SKM-1 (cell line): ENCODE measurements around the gene PKNOX2.

ENCODE experiments used
- DNase-seq: peaks from one replicate; lab custom pipeline; 2025; ENCODE audit not compliant: unreplicated experiment; lab: John Stamatoyannopoulos, UW

Gene PKNOX2

GRCh38 chr11:125154378-125155099 lies 10.0 kb upstream of the PKNOX2 start:
- DNase-seq, result no peak

- no peak for DNase-seq
These were observed 9.5 kb upstream of the PKNOX2 start for GRCh38 chr11:125155100-125155444.

GRCh38 chr11:125155767-125156166 lies 8.8 kb upstream of the PKNOX2 start:
- no peak for DNase-seq

- no peak for DNase-seq
These were observed 8.0 kb upstream of the PKNOX2 start for GRCh38 chr11:125156346-125157117.

GRCh38 chr11:125157118-125157733 lies 7.3 kb upstream of the PKNOX2 start:
- no peak for DNase-seq

- DNase-seq, result no peak
These were observed 6.4 kb upstream of the PKNOX2 start for GRCh38 chr11:125157953-125158680.

- no peak for DNase-seq
These were observed 1.8 kb upstream of the PKNOX2 start for GRCh38 chr11:125162743-125163142.

GRCh38 chr11:125163431-125164063 lies 1.0 kb upstream of the PKNOX2 start:
- DNase-seq, result no peak

- DNase-seq, result no peak
These were observed 495 bp upstream of the PKNOX2 start for GRCh38 chr11:125164091-125164421.

GRCh38 chr11:125165111-125165842 lies 726 bp downstream of the PKNOX2 start:
- no peak for DNase-seq

- no peak for DNase-seq
These were observed 1.6 kb downstream of the PKNOX2 start for GRCh38 chr11:125165843-125166763.

- DNase-seq, result no peak
These were observed 2.3 kb downstream of the PKNOX2 start for GRCh38 chr11:125166764-125167291.

GRCh38 chr11:125167292-125167953 lies 2.9 kb downstream of the PKNOX2 start:
- no peak for DNase-seq

- no peak for DNase-seq
These were observed 3.6 kb downstream of the PKNOX2 start for GRCh38 chr11:125167954-125168835.

GRCh38 chr11:125168918-125169456 lies 4.4 kb downstream of the PKNOX2 start:
- DNase-seq, result no peak

- DNase-seq, result no peak
These were observed 5.5 kb downstream of the PKNOX2 start for GRCh38 chr11:125170001-125170509.

GRCh38 chr11:125170510-125171031 lies 6.0 kb downstream of the PKNOX2 start:
- DNase-seq, result no peak
